SK-N-MC (cell line): ENCODE results near the gene CERS4.
"Not testable (repeated sequence)": the region's sequence is repeated elsewhere in the genome, so short reads cannot be mapped to it uniquely, and the experiment has no call there.

Experiments used
- DNase-seq: peaks from one replicate; pipeline ENCODE4 v3.0.0-alpha.2; 2011; ENCODE audit warnings: low read depth, low spot score
- H3K27ac ChIP-seq: fragments of 200-600 bp; sonication (generic); 2 replicates; pipeline ENCODE4 v1.5.1; 2016; ENCODE audit warnings: mixed run types
- H3K36me3 ChIP-seq: fragments of 200-600 bp; sonication (generic); 2 replicates; pipeline ENCODE4 v1.6.1; 2017; ENCODE audit warnings: antibody characterized with exemption, low read length, mixed read lengths; ENCODE audit not compliant: insufficient read depth
- H3K4me3 ChIP-seq: fragments of 200-600 bp; sonication (generic); 2 replicates; pipeline ENCODE4 v1.5.1; 2016
- H3K9ac ChIP-seq: fragments of 200-600 bp; sonication (generic); 2 replicates; pipeline ENCODE4 v1.8.0; 2017; ENCODE audit warnings: mixed run types, mixed read lengths; ENCODE audit not compliant: insufficient read length
- H3K9me3 ChIP-seq: fragments of 200-600 bp; sonication (generic); 2 replicates; pipeline ENCODE4 v1.6.1; 2017; ENCODE audit warnings: low read depth, mild to moderate bottlenecking, antibody characterized with exemption, low read length, moderate library complexity, mixed read lengths
- EZH2 ChIP-seq: fragments of 200-600 bp; sonication (generic); IDR thresholded peaks from one replicate; pipeline ENCODE4 v1.6.1; 2017; ENCODE audit warnings: antibody characterized with exemption
- FOXP2 ChIP-seq: optimal IDR thresholded peaks from 2 replicates; pipeline ENCODE3; 2011; ENCODE audit warnings: mild to moderate bottlenecking, moderate library complexity; ENCODE audit not compliant: insufficient read depth; ENCODE audit errors: extremely low read length, control extremely low read depth
- POLR2AphosphoS5 ChIP-seq: IDR thresholded peaks from 2 replicates; pipeline ENCODE4 v1.6.1; 2012; ENCODE audit warnings: mild to moderate bottlenecking, low read depth, low read length, borderline replicate concordance

CERS4 gene

DNA sequence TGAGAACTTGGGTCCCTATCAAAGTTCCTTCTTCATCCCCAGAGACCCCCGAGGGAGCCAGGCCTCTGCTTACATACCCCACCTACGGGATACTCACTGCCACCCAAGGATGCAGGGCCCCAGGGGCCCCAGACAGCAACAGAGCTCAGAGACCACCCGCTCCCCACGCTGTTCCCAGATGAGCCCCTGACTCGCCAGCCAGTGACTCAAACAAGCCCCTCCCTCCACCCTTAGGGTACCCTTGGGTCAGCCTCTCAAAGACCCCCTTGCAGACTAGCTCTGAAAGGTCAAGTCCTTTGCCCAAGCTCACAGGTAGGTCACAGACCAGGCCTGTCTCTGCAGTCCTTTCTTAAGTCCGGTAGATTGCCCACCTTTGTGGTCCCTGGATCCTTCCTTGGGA lies 53.3 kb downstream of the CERS4 start:
- DNase-seq: no peak
- no peak overlapping the region for H3K27ac ChIP-seq
- H3K4me3 ChIP-seq: no peak overlapping the region
- no peaks in the 10 kb centered on the region for H3K36me3 ChIP-seq
- no peaks in the 10 kb centered on the region for H3K9me3 ChIP-seq
- no peak for TF ChIP-seq POLR2AphosphoS5
- no peak for TF ChIP-seq EZH2
- no peak for TF ChIP-seq FOXP2
- no peak overlapping the region for H3K9ac ChIP-seq

DNA sequence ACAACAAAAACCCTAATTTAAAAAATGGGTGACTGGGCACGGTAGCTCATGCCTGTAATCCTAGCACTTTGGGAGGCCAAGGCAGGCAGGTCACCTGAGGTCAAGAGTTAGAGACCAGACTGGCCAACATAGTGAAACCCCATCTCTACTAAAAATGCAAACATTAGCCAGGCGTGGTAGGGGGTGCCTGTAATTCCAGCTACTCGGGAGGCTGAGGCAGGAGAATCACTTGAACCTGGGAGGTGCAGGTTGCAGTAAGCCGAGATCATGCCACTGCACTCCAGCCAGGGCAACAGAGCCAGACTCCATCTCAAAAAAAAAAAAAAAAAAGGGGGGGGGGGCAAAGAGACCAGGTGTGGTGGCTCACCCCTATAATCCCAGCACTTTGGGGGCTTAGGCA lies 55.1 kb downstream of the CERS4 start:
- not testable (repeated sequence) for DNase-seq, H3K4me3 ChIP-seq, H3K27ac ChIP-seq, H3K9me3 ChIP-seq, H3K9ac ChIP-seq, H3K36me3 ChIP-seq

GRCh38 chr19:8265872-8266271 lies 56.7 kb downstream of the CERS4 start:
- Histone ChIP-seq H3K27ac (no peak overlapping the region), H3K4me3 (no peak overlapping the region), H3K9me3 (no peaks in the 10 kb centered on the region), H3K36me3 (no peaks in the 10 kb centered on the region), H3K9ac (no peak overlapping the region)
- no peak for DNase-seq
- TF ChIP-seq EZH2 (no peak), POLR2AphosphoS5 (no peak), FOXP2 (no peak)

DNA sequence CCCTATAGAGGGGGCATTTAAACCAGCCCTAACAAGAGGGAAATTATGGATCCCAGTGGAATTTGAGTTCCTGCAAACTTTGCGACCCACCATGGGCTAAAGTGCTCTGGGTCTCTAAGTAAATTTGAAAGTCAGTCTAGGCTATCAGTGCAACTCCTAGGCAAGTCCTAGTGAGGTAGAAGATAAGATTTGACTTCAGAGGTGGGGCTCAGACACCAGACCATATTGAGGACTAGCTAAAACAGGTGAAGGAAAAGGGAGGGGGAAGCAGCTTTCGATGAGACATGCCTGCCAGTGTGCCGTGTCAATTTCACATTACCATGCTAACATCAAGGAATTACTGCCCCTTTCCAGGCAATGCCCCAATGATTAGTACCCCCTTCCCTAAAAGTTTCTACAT lies 60.6 kb downstream of the CERS4 start:
- no peak overlapping the region for H3K27ac ChIP-seq
- DNase-seq: no peak
- no peak for TF ChIP-seq POLR2AphosphoS5
- no peak for TF ChIP-seq EZH2
- no peak overlapping the region for H3K4me3 ChIP-seq
- H3K36me3 ChIP-seq: no peaks in the 10 kb centered on the region
- H3K9me3 ChIP-seq: no peaks in the 10 kb centered on the region
- H3K9ac ChIP-seq: no peak overlapping the region

DNA sequence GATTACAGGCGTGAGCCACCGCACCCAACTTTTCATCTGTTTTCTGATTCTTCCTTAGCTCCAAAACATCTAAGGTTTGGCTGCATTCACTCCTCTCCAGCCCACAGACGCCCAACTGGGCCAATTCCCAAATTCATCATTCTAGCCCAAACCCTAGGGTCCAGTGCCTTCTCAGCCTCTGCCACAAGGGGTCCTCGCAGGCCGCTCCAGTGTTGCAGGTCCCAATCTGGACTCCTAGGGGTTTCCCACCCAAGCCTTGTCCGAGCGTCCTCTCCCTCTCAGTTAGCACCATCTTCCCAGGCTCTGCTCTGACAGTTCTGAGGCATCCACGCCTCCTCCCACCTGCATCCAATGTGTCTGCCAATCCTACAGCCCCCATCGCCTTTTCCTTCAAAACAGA lies 67.3 kb downstream of the CERS4 start:
- not testable (repeated sequence) for H3K4me3 ChIP-seq, DNase-seq, H3K9me3 ChIP-seq, H3K36me3 ChIP-seq, H3K9ac ChIP-seq, H3K27ac ChIP-seq

DNA sequence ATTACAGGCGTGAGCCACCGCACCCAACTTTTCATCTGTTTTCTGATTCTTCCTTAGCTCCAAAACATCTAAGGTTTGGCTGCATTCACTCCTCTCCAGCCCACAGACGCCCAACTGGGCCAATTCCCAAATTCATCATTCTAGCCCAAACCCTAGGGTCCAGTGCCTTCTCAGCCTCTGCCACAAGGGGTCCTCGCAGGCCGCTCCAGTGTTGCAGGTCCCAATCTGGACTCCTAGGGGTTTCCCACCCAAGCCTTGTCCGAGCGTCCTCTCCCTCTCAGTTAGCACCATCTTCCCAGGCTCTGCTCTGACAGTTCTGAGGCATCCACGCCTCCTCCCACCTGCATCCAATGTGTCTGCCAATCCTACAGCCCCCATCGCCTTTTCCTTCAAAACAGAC lies 82.2 kb downstream of the CERS4 start:
- not testable (repeated sequence) for DNase-seq, H3K9me3 ChIP-seq, H3K4me3 ChIP-seq, H3K9ac ChIP-seq, H3K36me3 ChIP-seq, H3K27ac ChIP-seq

DNA sequence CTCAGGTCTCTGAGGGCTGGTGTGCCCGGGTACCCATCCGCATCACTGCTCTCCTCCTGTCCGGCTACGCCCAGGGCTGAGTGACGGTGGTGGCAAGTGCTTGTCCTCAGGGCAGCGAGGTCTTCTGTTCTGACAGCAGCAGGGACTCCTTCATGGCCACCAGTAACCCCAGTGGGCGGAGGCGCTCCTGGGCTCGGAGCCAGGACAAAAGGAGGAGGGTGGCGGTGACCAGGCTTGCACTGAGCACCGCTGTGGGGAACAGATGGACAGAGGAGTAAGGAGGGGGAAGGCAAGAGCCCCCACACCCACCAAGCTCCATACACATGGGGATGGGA lies 93.2 kb downstream of the CERS4 start:
- DNase-seq: no peak
- Histone ChIP-seq H3K4me3 (no peak overlapping the region), H3K36me3 (peaks cover 43% of the 10 kb centered on the region; the same call in 1 of the 2 replicates), H3K27ac (no peak overlapping the region), H3K9ac (no peak overlapping the region), H3K9me3 (no peaks in the 10 kb centered on the region)
- TF ChIP-seq POLR2AphosphoS5: no peak

DNA sequence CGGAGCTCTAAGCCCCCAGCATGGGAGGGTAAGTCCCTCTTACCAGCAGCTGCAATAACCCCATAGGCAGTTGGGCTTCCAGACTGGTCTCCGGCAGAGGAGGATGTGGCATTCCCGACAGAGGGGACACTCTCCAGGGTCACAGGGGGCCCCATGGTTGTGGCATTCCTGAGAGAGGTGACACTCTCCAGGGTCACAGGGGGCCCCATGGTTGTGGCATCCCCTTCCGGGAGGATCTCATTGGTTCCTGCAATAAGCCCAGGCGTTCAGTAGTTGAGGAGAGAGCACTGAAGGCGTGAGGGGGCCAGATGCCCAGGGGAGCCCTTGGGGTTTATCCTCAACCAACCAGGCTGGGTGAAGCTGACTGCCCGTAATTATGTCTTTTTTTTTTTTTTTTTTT lies 93.6 kb downstream of the CERS4 start:
- H3K9ac ChIP-seq: no peak overlapping the region
- TF ChIP-seq EZH2: no peak
- no peak overlapping the region for H3K4me3 ChIP-seq
- DNase-seq: no peak
- H3K36me3 ChIP-seq: peaks cover 43% of the 10 kb centered on the region; the same call in 1 of the 2 replicates
- H3K9me3 ChIP-seq: no peaks in the 10 kb centered on the region
- no peak overlapping the region for H3K27ac ChIP-seq

GRCh38 chr19:8304841-8305621 lies 95.9 kb downstream of the CERS4 start:
- no peak for TF ChIP-seq FOXP2
- TF ChIP-seq POLR2AphosphoS5: no peak
- no peak for TF ChIP-seq EZH2
- DNase-seq: no peak
- Histone ChIP-seq H3K4me3 (no peak overlapping the region), H3K27ac (no peak overlapping the region), H3K9me3 (no peaks in the 10 kb centered on the region), H3K9ac (no peak overlapping the region), H3K36me3 (peaks cover 47% of the 10 kb centered on the region; the same call in 1 of the 2 replicates)

- no peak for TF ChIP-seq POLR2AphosphoS5
- no peak for TF ChIP-seq EZH2
- no peak for TF ChIP-seq FOXP2
- no peak for DNase-seq
- no peaks in the 10 kb centered on the region for H3K9me3 ChIP-seq
- 0 out of 2 replicates have a peak overlapping the region, but pooled peaks have one; percentile 30 for H3K27ac ChIP-seq
- H3K4me3 ChIP-seq: no peak overlapping the region
- H3K9ac ChIP-seq: no peak overlapping the region
- H3K36me3 ChIP-seq: peaks cover 52% of the 10 kb centered on the region; the same call in 1 of the 2 replicates
Measured at GRCh38 chr19:8305798-8306197, 96.6 kb downstream of the CERS4 start.
